DOHH2 (cell line): Measurements from ENCODE around the gene RNF224.

ENCODE experiments used
- EZH2phosphoT487 ChIP-seq: fragments of 200-600 bp; sonication (generic); IDR thresholded peaks from 2 replicates; pipeline ENCODE4 v1.6.1; 2017; ENCODE audit warnings: borderline replicate concordance, mild to moderate bottlenecking, antibody characterized with exemption, low read length, moderate library complexity, mixed read lengths
- TF ChIP-seq, protein P1 (sequence below): fragments of 200-600 bp; sonication (generic); IDR thresholded peaks from one replicate; pipeline ENCODE4 v1.5.1; 2014; ENCODE audit warnings: antibody characterized with exemption, mild to moderate bottlenecking, low read depth, low read length; ENCODE audit not compliant: poor library complexity, severe bottlenecking

DNA sequence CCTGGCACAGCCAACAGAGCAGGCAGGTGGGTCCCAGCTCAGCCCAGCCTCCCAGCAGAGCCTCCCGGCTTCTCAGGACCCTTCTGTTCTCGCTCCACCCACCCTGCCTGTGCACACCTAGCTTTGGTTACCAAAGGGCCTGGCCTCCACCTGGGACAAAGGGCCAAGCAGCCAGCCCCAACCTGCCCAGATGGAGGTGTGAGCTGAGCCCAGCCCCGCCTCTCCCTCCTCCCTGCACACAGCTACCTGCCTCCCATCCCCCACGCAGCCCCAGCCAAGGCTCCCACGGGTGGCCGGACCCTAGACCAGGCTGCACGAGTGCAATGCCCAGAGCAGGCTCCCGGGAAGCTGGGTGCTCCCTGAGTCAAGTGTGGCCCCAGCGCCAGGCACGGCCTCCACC, 32.4 kb upstream of the RNF224 start:
- TF ChIP-seq, protein P1, sequence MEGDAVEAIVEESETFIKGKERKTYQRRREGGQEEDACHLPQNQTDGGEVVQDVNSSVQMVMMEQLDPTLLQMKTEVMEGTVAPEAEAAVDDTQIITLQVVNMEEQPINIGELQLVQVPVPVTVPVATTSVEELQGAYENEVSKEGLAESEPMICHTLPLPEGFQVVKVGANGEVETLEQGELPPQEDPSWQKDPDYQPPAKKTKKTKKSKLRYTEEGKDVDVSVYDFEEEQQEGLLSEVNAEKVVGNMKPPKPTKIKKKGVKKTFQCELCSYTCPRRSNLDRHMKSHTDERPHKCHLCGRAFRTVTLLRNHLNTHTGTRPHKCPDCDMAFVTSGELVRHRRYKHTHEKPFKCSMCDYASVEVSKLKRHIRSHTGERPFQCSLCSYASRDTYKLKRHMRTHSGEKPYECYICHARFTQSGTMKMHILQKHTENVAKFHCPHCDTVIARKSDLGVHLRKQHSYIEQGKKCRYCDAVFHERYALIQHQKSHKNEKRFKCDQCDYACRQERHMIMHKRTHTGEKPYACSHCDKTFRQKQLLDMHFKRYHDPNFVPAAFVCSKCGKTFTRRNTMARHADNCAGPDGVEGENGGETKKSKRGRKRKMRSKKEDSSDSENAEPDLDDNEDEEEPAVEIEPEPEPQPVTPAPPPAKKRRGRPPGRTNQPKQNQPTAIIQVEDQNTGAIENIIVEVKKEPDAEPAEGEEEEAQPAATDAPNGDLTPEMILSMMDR = no peak
- no peak for TF ChIP-seq EZH2phosphoT487
